Parathyroid adenoma (tissue), 2 donors: ENCODE measurements around the gene ACY1.

Experiments used
- H2AFZ ChIP-seq: fragments of 300-600 bp; sonication (generic); one replicate; pipeline ENCODE4 v1.7.0; 2017; ENCODE audit warnings: antibody characterized with exemption, mild to moderate bottlenecking
- H3K27ac ChIP-seq: fragments of 300-600 bp; sonication (generic); one replicate; pipeline ENCODE4 v1.7.0; 2017
- H3K27me3 ChIP-seq: fragments of 300-600 bp; sonication (generic); one replicate; pipeline ENCODE4 v1.7.0; 2017; ENCODE audit warnings: low read length; ENCODE audit not compliant: control insufficient read depth, insufficient read depth
- H3K36me3 ChIP-seq: fragments of 300-600 bp; sonication (generic); one replicate; pipeline ENCODE4 v1.7.0; 2017; ENCODE audit warnings: low read length; ENCODE audit not compliant: control insufficient read depth, insufficient read depth
- H3K4me1 ChIP-seq: fragments of 300-600 bp; sonication (generic); one replicate; pipeline ENCODE4 v1.7.0; 2017; ENCODE audit warnings: control low read depth
- H3K4me2 ChIP-seq: fragments of 300-600 bp; sonication (generic); one replicate; pipeline ENCODE4 v1.7.0; 2017; ENCODE audit warnings: low read length
- H3K4me3 ChIP-seq: fragments of 300-600 bp; sonication (generic); one replicate; pipeline ENCODE4 v1.7.0; 2017; ENCODE audit warnings: low read depth, low read length
- H3K79me2 ChIP-seq: fragments of 300-600 bp; sonication (generic); one replicate; pipeline ENCODE4 v1.7.0; 2017; ENCODE audit warnings: control low read depth
- H3K9ac ChIP-seq: fragments of 300-600 bp; sonication (generic); one replicate; pipeline ENCODE4 v1.7.0; 2017; ENCODE audit warnings: mild to moderate bottlenecking
- H3K9me3 ChIP-seq: fragments of 300-600 bp; sonication (generic); one replicate; pipeline ENCODE4 v1.7.0; 2017; ENCODE audit warnings: low read length; ENCODE audit not compliant: control insufficient read depth
- CTCF ChIP-seq: fragments of 300-600 bp; sonication (generic); IDR thresholded peaks from one replicate; pipeline ENCODE4 v1.7.0; 2017; ENCODE audit warnings: antibody characterized with exemption, mild to moderate bottlenecking
- donor health status: primary hyperparathyroidism.

The ACY1 gene

DNA sequence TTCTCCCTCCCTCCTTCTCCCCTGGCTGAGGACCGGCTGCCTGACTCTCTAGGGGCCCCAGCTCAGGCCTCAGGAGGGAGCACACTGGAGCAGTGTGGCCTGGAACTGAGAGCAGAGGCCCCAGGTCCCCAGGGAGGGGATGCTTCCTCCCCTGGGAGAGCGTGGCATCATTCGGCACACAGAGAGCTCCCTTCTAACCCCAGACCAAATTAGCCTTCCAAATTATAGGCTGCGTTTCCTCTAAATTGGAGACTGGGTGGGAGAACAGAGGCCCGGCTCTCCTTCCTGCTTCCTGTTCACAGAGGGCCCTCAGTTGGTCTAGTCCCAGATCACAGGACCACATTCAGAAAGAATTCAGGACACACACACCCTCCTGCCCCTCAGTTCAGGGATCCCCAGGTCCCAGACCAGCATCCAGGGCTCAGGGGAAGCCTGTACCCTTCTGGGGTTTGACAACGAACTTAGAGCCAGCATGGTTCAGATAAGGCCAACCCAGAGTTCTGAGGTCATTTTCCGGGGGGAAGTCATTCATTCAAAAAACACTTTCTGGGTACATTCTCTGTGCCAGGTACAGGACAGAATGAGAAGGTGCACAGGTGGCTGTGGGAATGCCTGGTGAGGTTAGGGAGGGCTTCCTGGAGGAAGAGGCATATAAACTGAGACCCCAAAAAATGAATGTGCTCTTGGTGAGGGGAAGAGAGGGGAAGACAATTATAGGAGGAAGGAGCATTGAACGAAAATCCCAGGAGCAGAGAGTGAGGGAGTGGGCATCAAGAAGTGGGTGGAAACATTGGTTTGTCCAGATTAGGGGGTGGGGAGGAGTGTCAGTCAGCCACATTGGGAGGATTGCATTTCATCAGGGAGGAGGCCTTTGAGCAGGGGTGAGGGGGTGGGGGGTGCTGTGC, 40.8 kb downstream of the ACY1 start:
- Histone ChIP-seq H3K9ac (no peak overlapping the region), H3K4me3 (no peak overlapping the region), H3K4me1 (no peaks in the 10 kb centered on the region), H3K79me2 (no peaks in the 10 kb centered on the region), H3K36me3 (no peaks in the 10 kb centered on the region), H3K9me3 (no peaks in the 10 kb centered on the region), H3K27ac (no peak overlapping the region), H3K4me2 (no peak overlapping the region), H2AFZ (no peak overlapping the region), H3K27me3 (no peaks in the 10 kb centered on the region)
- no peak for TF ChIP-seq CTCF

DNA sequence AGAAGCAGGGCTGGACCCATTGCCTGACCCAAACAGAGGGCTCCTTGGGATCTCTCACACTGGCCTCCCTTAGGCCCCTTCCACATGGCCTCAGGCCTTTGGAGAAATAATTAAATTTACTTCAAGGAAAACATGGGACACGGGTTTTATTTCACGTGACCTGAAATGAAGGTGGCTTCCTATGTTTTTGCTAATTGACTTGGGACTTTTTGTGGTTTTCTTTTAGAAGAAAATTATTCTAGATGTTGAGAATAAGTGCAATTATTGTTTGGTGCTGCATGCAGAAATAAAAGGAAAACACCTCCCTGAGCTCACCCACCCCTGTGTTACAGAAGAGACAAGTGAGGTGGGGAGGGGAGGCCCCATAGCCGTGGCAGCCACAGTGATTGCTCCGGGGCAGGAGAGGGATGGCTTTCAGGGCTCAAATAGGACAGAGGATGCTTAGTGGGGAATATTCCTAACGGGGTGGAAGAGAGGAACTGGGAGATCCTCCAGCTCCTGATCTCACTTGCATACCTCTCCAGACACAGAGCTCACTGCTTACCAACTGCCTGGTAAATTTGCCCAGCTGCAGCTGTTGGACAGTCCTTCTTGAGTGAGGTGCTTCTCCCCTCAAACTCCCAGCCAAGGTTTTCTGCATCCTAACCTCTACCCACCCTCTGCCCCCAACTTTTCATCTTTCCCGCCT, 41.6 kb downstream of the ACY1 start:
- Histone ChIP-seq H3K9me3 (no peaks in the 10 kb centered on the region), H3K4me1 (no peaks in the 10 kb centered on the region), H3K4me3 (no peak overlapping the region), H3K27ac (no peak overlapping the region), H3K9ac (no peak overlapping the region), H2AFZ (no peak overlapping the region), H3K4me2 (no peak overlapping the region), H3K36me3 (no peaks in the 10 kb centered on the region), H3K27me3 (no peaks in the 10 kb centered on the region), H3K79me2 (no peaks in the 10 kb centered on the region)
- TF ChIP-seq CTCF = no peak

DNA sequence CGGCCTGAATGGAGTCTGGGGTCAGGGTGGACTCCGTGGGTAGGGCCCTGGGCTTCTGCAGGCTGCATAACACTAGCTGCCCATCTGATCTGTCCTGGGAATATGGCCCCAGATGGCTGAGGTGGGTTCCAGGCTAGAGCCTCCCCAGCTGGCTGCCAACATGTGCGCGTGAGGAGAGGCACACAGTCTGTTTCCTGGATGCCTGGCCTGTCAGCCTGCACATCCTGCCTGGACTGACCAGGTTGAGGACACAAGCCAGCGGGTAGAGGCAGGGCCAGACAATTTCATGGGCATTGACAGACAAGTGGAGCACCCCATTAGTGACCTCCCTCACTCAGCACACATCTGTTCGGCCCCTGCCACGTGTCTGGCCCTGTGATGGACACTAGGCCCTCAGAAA, 42.1 kb downstream of the ACY1 start:
- H3K9ac ChIP-seq = no peak overlapping the region
- no peaks in the 10 kb centered on the region for H3K9me3 ChIP-seq
- TF ChIP-seq CTCF = no peak
- H3K79me2 ChIP-seq = no peaks in the 10 kb centered on the region
- H3K4me2 ChIP-seq = no peak overlapping the region
- H3K4me1 ChIP-seq = no peaks in the 10 kb centered on the region
- H3K27ac ChIP-seq = no peak overlapping the region
- H3K27me3 ChIP-seq = no peaks in the 10 kb centered on the region
- H3K4me3 ChIP-seq = no peak overlapping the region
- H2AFZ ChIP-seq = no peak overlapping the region
- no peaks in the 10 kb centered on the region for H3K36me3 ChIP-seq

GRCh38 chr3:52026041-52026440, 42.7 kb downstream of the ACY1 start:
- no peaks in the 10 kb centered on the region for H3K27me3 ChIP-seq
- no peaks in the 10 kb centered on the region for H3K4me1 ChIP-seq
- H3K79me2 ChIP-seq = no peaks in the 10 kb centered on the region
- no peak overlapping the region for H3K4me3 ChIP-seq
- no peak overlapping the region for H3K4me2 ChIP-seq
- no peaks in the 10 kb centered on the region for H3K9me3 ChIP-seq
- H3K36me3 ChIP-seq = no peaks in the 10 kb centered on the region
- H3K9ac ChIP-seq = no peak overlapping the region
- TF ChIP-seq CTCF = no peak
- no peak overlapping the region for H3K27ac ChIP-seq
- H2AFZ ChIP-seq = no peak overlapping the region
